ENCODE data around the gene CXCR2.
A peak's percentile ranks its signal among the peaks of the same experiment; 100 is the strongest.

The CXCR2 gene

GRCh38 chr2:218125626-218126080, at the start of gene CXCR2:
TSS of gene CXCR2 (plus strand) at chr2:218126028. CDS start at chr2:218134802, 8,774 bp downstream.
- Mint-ChIP-seq H3K27me3 (peaks cover 25 to 27% of the 10 kb centered on the region in 2 donors), H3K9me3 (peaks cover 9 to 10% of the 10 kb centered on the region in 2 donors), H3K4me3 (no peak within 1 kb of the TSS), H3K36me3 (no peaks in the 10 kb centered on the region), H3K27ac (no peak within 1 kb of the TSS), H3K4me1 (peaks cover 3 to 10% of the 10 kb centered on the region in 2 donors)
- DNase-seq: no peak
- peak; percentile 42 to 46 for ATAC-seq (replicated peaks)

- DNase-seq (no peak), ATAC-seq (replicated peaks) (no peak)
- H3K4me1 Mint-ChIP-seq: peaks cover 12 to 16% of the 10 kb centered on the region in 2 donors
- no peak overlapping the region for H3K4me3 Mint-ChIP-seq
- no peaks in the 10 kb centered on the region for H3K36me3 Mint-ChIP-seq
- no peak overlapping the region for H3K27ac Mint-ChIP-seq
- peaks cover 29 to 45% of the 10 kb centered on the region in 2 donors for H3K27me3 Mint-ChIP-seq
- H3K9me3 Mint-ChIP-seq: no peaks in the 10 kb centered on the region
Observed at GRCh38 chr2:218077464-218078216, 48.2 kb upstream of the CXCR2 start.

- H3K27ac Mint-ChIP-seq: no peak overlapping the region
- H3K27me3 Mint-ChIP-seq: peaks cover 27 to 31% of the 10 kb centered on the region in 2 donors
- ATAC-seq (replicated peaks) (peak in 1 of 2 donors; percentile 1), DNase-seq (no peak)
- no peaks in the 10 kb centered on the region for H3K9me3 Mint-ChIP-seq
- H3K36me3 Mint-ChIP-seq: peaks cover 0 to 2% of the 10 kb centered on the region in 2 donors
- H3K4me1 Mint-ChIP-seq: peaks cover 12 to 16% of the 10 kb centered on the region in 2 donors
- no peak overlapping the region for H3K4me3 Mint-ChIP-seq
Observed at GRCh38 chr2:218079943-218080913, 45.6 kb upstream of the CXCR2 start.

- peaks cover 1 to 3% of the 10 kb centered on the region in 2 donors for H3K36me3 Mint-ChIP-seq
- DNase-seq (peak; percentile 63), ATAC-seq (replicated peaks) (peak; percentile 99)
- H3K4me3 Mint-ChIP-seq: no peak overlapping the region
- H3K9me3 Mint-ChIP-seq: peaks cover 1 to 2% of the 10 kb centered on the region in 2 donors
- peaks cover 29 to 30% of the 10 kb centered on the region in 2 donors for H3K27me3 Mint-ChIP-seq
- peaks cover 12 to 16% of the 10 kb centered on the region in 2 donors for H3K4me1 Mint-ChIP-seq
- H3K27ac Mint-ChIP-seq: no peak overlapping the region
Observed at GRCh38 chr2:218081063-218081462, 44.8 kb upstream of the CXCR2 start.

- Mint-ChIP-seq H3K4me1 (peaks cover 12 to 16% of the 10 kb centered on the region in 2 donors), H3K27ac (no peak overlapping the region), H3K9me3 (peaks cover 7 to 8% of the 10 kb centered on the region in 2 donors), H3K36me3 (peaks cover 8% of the 10 kb centered on the region in 2 donors), H3K27me3 (peaks cover 27 to 35% of the 10 kb centered on the region in 2 donors), H3K4me3 (no peak overlapping the region)
- ATAC-seq (replicated peaks) (no peak), DNase-seq (no peak)
Observed at GRCh38 chr2:218081695-218082094, 44.1 kb upstream of the CXCR2 start.

GRCh38 chr2:218082586-218083351, 43.1 kb upstream of the CXCR2 start:
- H3K9me3 Mint-ChIP-seq: peaks cover 8 to 9% of the 10 kb centered on the region in 2 donors
- peaks cover 8% of the 10 kb centered on the region in 2 donors for H3K36me3 Mint-ChIP-seq
- no peak for ATAC-seq (replicated peaks)
- peaks cover 20 to 29% of the 10 kb centered on the region in 2 donors for H3K27me3 Mint-ChIP-seq
- H3K4me3 Mint-ChIP-seq: no peak overlapping the region
- no peak for DNase-seq
- peaks cover 12 to 16% of the 10 kb centered on the region in 2 donors for H3K4me1 Mint-ChIP-seq
- H3K27ac Mint-ChIP-seq: no peak overlapping the region

- H3K27me3 Mint-ChIP-seq: peaks cover 20 to 29% of the 10 kb centered on the region in 2 donors
- H3K9me3 Mint-ChIP-seq: peaks cover 8 to 9% of the 10 kb centered on the region in 2 donors
- peaks cover 8% of the 10 kb centered on the region in 2 donors for H3K36me3 Mint-ChIP-seq
- H3K4me1 Mint-ChIP-seq: peaks cover 12 to 16% of the 10 kb centered on the region in 2 donors
- DNase-seq (no peak), ATAC-seq (replicated peaks) (no peak)
- H3K4me3 Mint-ChIP-seq: no peak overlapping the region
- no peak overlapping the region for H3K27ac Mint-ChIP-seq
Observed at GRCh38 chr2:218083352-218083676, 42.5 kb upstream of the CXCR2 start.

GRCh38 chr2:218086478-218086877, 39.4 kb upstream of the CXCR2 start:
- Mint-ChIP-seq H3K9me3 (peaks cover 8 to 14% of the 10 kb centered on the region in 2 donors), H3K27me3 (peaks cover 23 to 29% of the 10 kb centered on the region in 2 donors), H3K4me1 (peaks cover under 1 to 2% of the 10 kb centered on the region in 2 donors), H3K36me3 (peaks cover 8% of the 10 kb centered on the region in 2 donors), H3K27ac (no peak overlapping the region), H3K4me3 (no peak overlapping the region)
- ATAC-seq (replicated peaks): no peak
- DNase-seq: no peak

- no peak overlapping the region for H3K4me3 Mint-ChIP-seq
- H3K27ac Mint-ChIP-seq: no peak overlapping the region
- ATAC-seq (replicated peaks): no peak
- H3K9me3 Mint-ChIP-seq: peaks cover 8 to 14% of the 10 kb centered on the region in 2 donors
- peaks cover 15 to 36% of the 10 kb centered on the region in 2 donors for H3K27me3 Mint-ChIP-seq
- peaks cover 8% of the 10 kb centered on the region in 2 donors for H3K36me3 Mint-ChIP-seq
- DNase-seq: no peak
- no peaks in the 10 kb centered on the region for H3K4me1 Mint-ChIP-seq
Observed at GRCh38 chr2:218089259-218089658, 36.6 kb upstream of the CXCR2 start.

- H3K4me3 Mint-ChIP-seq: no peak overlapping the region
- H3K4me1 Mint-ChIP-seq: no peaks in the 10 kb centered on the region
Observed at GRCh38 chr2:218091746-218092145, 34.1 kb upstream of the CXCR2 start.

GRCh38 chr2:218093879-218094278, 31.9 kb upstream of the CXCR2 start:
- no peak overlapping the region for H3K4me3 Mint-ChIP-seq
- H3K27me3 Mint-ChIP-seq: peaks cover 9 to 30% of the 10 kb centered on the region in 2 donors
- no peak overlapping the region for H3K27ac Mint-ChIP-seq
- no peaks in the 10 kb centered on the region for H3K4me1 Mint-ChIP-seq
- no peaks in the 10 kb centered on the region for H3K36me3 Mint-ChIP-seq
- ATAC-seq (replicated peaks) (no peak), DNase-seq (no peak)
- H3K9me3 Mint-ChIP-seq: peaks cover 6 to 7% of the 10 kb centered on the region in 2 donors

More at GRCh38 chr2:218091746-218092145, 34.1 kb upstream of the CXCR2 start:
- Mint-ChIP-seq H3K27me3 (peaks cover 8 to 27% of the 10 kb centered on the region in 2 donors), H3K36me3 (no peaks in the 10 kb centered on the region), H3K27ac (no peak overlapping the region), H3K9me3 (peaks cover under 1 to 5% of the 10 kb centered on the region in 2 donors)
- ATAC-seq (replicated peaks): no peak
- no peak for DNase-seq

- ATAC-seq (replicated peaks) (no peak), DNase-seq (no peak)
- Mint-ChIP-seq H3K27me3 (peaks cover 11 to 43% of the 10 kb centered on the region in 2 donors), H3K27ac (no peak overlapping the region), H3K4me3 (no peak overlapping the region), H3K4me1 (no peaks in the 10 kb centered on the region), H3K9me3 (peaks cover 6 to 9% of the 10 kb centered on the region in 2 donors), H3K36me3 (no peaks in the 10 kb centered on the region)
Observed at GRCh38 chr2:218095853-218096252, 30.0 kb upstream of the CXCR2 start.

GRCh38 chr2:218097975-218098374, 27.9 kb upstream of the CXCR2 start:
- Mint-ChIP-seq H3K27me3 (peaks cover 15 to 33% of the 10 kb centered on the region in 2 donors), H3K9me3 (peaks cover 6 to 9% of the 10 kb centered on the region in 2 donors), H3K27ac (no peak overlapping the region), H3K4me3 (no peak overlapping the region), H3K36me3 (no peaks in the 10 kb centered on the region), H3K4me1 (no peaks in the 10 kb centered on the region)
- no peak for ATAC-seq (replicated peaks)
- no peak for DNase-seq
